Ishikawa (cell line): ENCODE results near the gene NUDT14.

Source experiments
- CEBPB ChIP-seq: IDR thresholded peaks from 2 replicates; pipeline ENCODE4 v1.6.1; 2012
- CREB1 ChIP-seq: IDR thresholded peaks from 2 replicates; pipeline ENCODE4 v1.6.1; 2012; ENCODE audit warnings: low read depth
- EGR1 ChIP-seq: IDR thresholded peaks from 2 replicates; pipeline ENCODE4 v1.6.1; 2012
- EP300 ChIP-seq: IDR thresholded peaks from 2 replicates; pipeline ENCODE4 v1.6.1; 2012; ENCODE audit warnings: borderline replicate concordance
- FOXM1 ChIP-seq: IDR thresholded peaks from 2 replicates; pipeline ENCODE4 v1.6.1; 2012; ENCODE audit warnings: low read depth, borderline replicate concordance
- NFIC ChIP-seq: IDR thresholded peaks from 2 replicates; pipeline ENCODE4 v1.6.1; 2012
- RAD21 ChIP-seq: IDR thresholded peaks from 2 replicates; pipeline ENCODE4 v1.6.1; 2012; ENCODE audit warnings: low read depth
- TAF1 ChIP-seq: IDR thresholded peaks from 2 replicates; pipeline ENCODE4 v1.6.1; 2012; ENCODE audit warnings: low read depth, mild to moderate bottlenecking
- TCF12 ChIP-seq: IDR thresholded peaks from 2 replicates; pipeline ENCODE4 v1.6.1; 2012; ENCODE audit warnings: low read depth
- TEAD4 ChIP-seq: IDR thresholded peaks from 2 replicates; pipeline ENCODE4 v1.6.1; 2012
- YY1 ChIP-seq: IDR thresholded peaks from 2 replicates; pipeline ENCODE4 v1.6.1; 2012; ENCODE audit warnings: low read depth
- ZBTB7A ChIP-seq: IDR thresholded peaks from 2 replicates; pipeline ENCODE4 v1.6.1; 2012; ENCODE audit warnings: low read depth
- TF ChIP-seq, protein P1 (sequence below): IDR thresholded peaks from 2 replicates; pipeline ENCODE4 v1.6.1; 2012; ENCODE audit warnings: low read depth, mild to moderate bottlenecking
- TF ChIP-seq, protein P2 (sequence below): IDR thresholded peaks from 2 replicates; pipeline ENCODE4 v1.6.1; 2012
- TF ChIP-seq, protein P3 (sequence below): IDR thresholded peaks from 2 replicates; pipeline ENCODE4 v1.6.1; 2012

NUDT14 gene

DNA sequence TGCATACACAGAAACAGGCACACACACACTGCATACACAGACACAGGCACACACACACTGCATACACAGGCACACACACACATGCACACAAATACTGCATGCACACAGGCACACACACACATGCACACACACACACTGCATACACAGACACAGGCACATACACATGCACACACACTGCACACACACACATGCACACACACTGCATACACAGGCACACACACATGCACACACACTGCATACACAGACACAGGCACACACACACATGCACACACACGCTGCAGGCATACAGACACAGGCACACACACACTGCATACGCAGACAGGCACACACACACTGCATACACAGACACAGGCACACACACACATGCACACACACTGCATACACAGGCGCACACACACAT lies 34.5 kb upstream of the NUDT14 start:
- TF ChIP-seq NFIC (no peak), TCF12 (no peak), CREB1 (no peak), YY1 (no peak), FOXM1 (no peak), ZBTB7A (no peak)

DNA sequence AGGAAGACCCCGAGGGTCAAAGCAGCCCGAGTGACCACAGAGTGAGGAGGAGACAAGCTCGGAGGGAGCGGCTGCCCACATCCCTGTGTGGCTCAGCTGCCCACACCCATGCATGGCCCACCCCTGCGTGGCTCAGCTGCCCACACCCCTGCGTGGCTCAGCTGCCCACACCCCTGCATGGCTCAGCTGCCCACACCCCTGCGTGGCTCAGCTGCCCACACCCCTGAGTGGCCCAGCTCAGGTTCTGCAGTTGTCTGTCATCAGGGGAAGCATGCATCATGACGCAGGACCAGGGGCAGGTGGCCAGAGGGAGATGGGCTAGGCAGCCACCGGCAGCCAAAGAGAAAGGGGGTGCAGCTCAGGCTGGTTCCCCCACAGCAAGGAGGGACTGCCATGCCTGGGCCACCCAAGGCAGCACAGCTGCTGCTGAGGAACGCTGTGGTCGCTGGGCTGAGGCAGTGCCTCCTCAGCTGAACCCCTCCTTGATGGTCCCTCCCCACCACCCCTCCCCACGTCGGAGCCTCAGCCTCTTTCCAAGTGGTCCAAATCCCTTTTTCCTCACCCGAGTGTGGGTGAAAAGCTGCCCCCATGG lies 33.3 kb upstream of the NUDT14 start:
- TF ChIP-seq CREB1: no peak
- no peak for TF ChIP-seq EGR1
- no peak for TF ChIP-seq FOXM1
- TF ChIP-seq, protein P1, sequence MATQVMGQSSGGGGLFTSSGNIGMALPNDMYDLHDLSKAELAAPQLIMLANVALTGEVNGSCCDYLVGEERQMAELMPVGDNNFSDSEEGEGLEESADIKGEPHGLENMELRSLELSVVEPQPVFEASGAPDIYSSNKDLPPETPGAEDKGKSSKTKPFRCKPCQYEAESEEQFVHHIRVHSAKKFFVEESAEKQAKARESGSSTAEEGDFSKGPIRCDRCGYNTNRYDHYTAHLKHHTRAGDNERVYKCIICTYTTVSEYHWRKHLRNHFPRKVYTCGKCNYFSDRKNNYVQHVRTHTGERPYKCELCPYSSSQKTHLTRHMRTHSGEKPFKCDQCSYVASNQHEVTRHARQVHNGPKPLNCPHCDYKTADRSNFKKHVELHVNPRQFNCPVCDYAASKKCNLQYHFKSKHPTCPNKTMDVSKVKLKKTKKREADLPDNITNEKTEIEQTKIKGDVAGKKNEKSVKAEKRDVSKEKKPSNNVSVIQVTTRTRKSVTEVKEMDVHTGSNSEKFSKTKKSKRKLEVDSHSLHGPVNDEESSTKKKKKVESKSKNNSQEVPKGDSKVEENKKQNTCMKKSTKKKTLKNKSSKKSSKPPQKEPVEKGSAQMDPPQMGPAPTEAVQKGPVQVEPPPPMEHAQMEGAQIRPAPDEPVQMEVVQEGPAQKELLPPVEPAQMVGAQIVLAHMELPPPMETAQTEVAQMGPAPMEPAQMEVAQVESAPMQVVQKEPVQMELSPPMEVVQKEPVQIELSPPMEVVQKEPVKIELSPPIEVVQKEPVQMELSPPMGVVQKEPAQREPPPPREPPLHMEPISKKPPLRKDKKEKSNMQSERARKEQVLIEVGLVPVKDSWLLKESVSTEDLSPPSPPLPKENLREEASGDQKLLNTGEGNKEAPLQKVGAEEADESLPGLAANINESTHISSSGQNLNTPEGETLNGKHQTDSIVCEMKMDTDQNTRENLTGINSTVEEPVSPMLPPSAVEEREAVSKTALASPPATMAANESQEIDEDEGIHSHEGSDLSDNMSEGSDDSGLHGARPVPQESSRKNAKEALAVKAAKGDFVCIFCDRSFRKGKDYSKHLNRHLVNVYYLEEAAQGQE: no peak
- no peak for TF ChIP-seq CEBPB
- TF ChIP-seq TCF12: no peak
- TF ChIP-seq, protein P2, sequence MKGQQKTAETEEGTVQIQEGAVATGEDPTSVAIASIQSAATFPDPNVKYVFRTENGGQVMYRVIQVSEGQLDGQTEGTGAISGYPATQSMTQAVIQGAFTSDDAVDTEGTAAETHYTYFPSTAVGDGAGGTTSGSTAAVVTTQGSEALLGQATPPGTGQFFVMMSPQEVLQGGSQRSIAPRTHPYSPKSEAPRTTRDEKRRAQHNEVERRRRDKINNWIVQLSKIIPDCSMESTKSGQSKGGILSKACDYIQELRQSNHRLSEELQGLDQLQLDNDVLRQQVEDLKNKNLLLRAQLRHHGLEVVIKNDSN: no peak
- TF ChIP-seq EP300: no peak
- TF ChIP-seq YY1: no peak
- TF ChIP-seq ZBTB7A: no peak
- no peak for TF ChIP-seq RAD21
- no peak for TF ChIP-seq TAF1
- TF ChIP-seq, protein P3, sequence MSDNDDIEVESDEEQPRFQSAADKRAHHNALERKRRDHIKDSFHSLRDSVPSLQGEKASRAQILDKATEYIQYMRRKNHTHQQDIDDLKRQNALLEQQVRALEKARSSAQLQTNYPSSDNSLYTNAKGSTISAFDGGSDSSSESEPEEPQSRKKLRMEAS: no peak
- no peak for TF ChIP-seq NFIC
- TF ChIP-seq TEAD4: no peak

DNA sequence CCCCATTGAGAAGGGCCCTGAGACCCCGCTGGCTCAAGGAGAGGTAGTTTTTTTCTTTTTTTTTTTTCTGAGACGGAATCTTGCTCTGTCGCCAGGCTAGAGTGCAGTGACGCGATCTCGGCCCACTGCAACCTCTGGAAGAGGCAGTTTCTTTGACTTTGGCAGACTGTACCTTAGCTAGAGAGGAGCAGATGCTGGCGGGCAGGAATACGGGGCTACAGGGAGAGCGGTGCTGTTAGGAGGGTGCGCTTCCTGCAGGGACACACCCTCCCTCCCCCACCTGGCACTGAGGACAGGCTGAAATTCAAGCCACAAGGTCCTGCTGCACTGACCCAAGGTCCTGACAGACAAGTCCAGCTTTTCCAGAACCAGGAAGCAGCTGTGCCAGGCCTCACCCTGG lies 32.2 kb upstream of the NUDT14 start:
- TF ChIP-seq CEBPB: no peak
- no peak for TF ChIP-seq RAD21
- no peak for TF ChIP-seq NFIC
- no peak for TF ChIP-seq TCF12
- TF ChIP-seq EGR1: no peak
- TF ChIP-seq, protein P1: no peak

DNA sequence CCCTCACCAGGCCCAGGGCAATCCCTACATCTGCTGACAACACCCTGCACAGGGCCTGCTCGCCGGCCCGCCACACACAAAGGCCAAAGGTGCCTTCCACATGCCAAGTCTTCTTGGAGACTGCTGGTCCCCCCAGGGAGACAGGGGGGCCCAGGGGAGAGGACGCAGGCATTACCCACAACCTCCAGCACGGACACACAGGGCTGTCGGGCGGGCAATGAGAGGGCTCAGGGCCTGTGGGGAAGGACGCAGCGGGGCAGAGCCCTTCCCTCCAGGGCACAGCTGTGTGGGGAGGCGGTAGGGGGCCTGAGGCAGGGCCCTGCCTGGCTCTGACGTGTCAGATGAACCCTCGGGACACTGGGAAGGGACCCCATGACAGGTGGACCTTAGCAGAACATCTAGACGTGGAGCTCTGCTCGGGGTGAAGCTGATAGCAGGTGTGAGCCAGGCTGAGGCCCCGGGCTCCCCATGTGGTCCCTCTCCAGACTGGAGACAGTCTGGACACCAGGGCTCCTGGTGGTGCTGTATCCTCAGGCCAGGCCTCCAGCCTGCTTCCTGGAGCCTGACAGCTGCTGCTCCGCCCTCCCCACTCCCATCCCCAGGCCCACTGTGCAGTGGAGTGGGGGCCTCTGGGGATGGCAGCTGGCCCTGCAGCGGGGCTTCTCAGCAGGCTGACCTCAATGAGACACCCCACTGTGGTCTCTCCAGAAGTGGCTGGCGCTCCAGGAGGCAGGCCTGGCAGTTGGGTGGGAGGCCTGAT lies 31.6 kb upstream of the NUDT14 start:
- TF ChIP-seq TCF12 (no peak), TEAD4 (no peak), TAF1 (no peak), CREB1 (no peak), ZBTB7A (no peak), NFIC (no peak), RAD21 (no peak), EGR1 (no peak), FOXM1 (no peak), CEBPB (no peak), YY1 (no peak), EP300 (no peak)
- TF ChIP-seq, protein P3: no peak
- TF ChIP-seq, protein P2: no peak
- TF ChIP-seq, protein P1: no peak

DNA sequence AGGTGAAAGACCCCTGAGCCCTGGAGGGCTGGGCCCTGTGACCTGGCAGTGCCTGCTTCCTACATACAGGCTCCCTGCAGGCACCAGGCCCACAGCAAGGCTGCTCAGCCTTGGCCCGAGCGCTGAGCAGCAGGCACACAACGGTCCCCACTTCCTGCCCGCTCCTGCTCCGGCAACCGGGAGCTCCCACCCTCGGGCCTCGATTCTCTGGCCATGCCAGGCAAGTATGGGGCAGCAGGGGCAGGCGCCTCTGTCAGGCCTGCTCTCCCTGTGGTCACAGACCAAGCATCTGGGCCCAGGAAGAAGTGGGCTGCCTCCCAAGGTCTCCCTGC lies 30.6 kb upstream of the NUDT14 start:
- TF ChIP-seq, protein P2: no peak
- TF ChIP-seq TEAD4 (no peak), EP300 (no peak), YY1 (no peak), NFIC (no peak), RAD21 (no peak)
